Stimulated activated CD8-positive, alpha-beta memory T cell treated with anti-CD3 and anti-CD28 coated beads, Interleukin-12 subunit alpha, Interleukin-12 subunit beta, amount 100 ng/mL, for 24 hours (primary cell): ENCODE measurements around the gene PAX6.
"Not testable (repeated sequence)": the region's sequence is repeated elsewhere in the genome, so short reads cannot be mapped to it uniquely, and the experiment has no call there.

ENCODE experiments used
- DNase-seq: peaks from one replicate; pipeline ENCODE4 v3.0.0-alpha.2; 2020; ENCODE audit errors: extremely low read depth

PAX6 gene

GRCh38 chr11:31767685-31768084 is 43.4 kb downstream of the PAX6 start:
- DNase-seq = no peak

GRCh38 chr11:31767066-31767465 is 44.1 kb downstream of the PAX6 start:
- no peak for DNase-seq

GRCh38 chr11:31764766-31765165 is 46.4 kb downstream of the PAX6 start:
- DNase-seq = no peak

- DNase-seq = no peak
Observed at GRCh38 chr11:31764261-31764660, 46.9 kb downstream of the PAX6 start.

GRCh38 chr11:31763296-31763695 is 47.8 kb downstream of the PAX6 start:
- no peak for DNase-seq

GRCh38 chr11:31761636-31762035 is 49.5 kb downstream of the PAX6 start:
- no peak for DNase-seq

- no peak for DNase-seq
Observed at GRCh38 chr11:31757260-31757835, 53.8 kb downstream of the PAX6 start.

GRCh38 chr11:31747581-31747980 is 63.5 kb downstream of the PAX6 start:
- no peak for DNase-seq

GRCh38 chr11:31740731-31741368 is 70.3 kb downstream of the PAX6 start:
- not testable (repeated sequence) for DNase-seq

- no peak for DNase-seq
Observed at GRCh38 chr11:31740131-31740530, 71.0 kb downstream of the PAX6 start.
